ENCODE measurements around the gene CHCHD10.

DNA sequence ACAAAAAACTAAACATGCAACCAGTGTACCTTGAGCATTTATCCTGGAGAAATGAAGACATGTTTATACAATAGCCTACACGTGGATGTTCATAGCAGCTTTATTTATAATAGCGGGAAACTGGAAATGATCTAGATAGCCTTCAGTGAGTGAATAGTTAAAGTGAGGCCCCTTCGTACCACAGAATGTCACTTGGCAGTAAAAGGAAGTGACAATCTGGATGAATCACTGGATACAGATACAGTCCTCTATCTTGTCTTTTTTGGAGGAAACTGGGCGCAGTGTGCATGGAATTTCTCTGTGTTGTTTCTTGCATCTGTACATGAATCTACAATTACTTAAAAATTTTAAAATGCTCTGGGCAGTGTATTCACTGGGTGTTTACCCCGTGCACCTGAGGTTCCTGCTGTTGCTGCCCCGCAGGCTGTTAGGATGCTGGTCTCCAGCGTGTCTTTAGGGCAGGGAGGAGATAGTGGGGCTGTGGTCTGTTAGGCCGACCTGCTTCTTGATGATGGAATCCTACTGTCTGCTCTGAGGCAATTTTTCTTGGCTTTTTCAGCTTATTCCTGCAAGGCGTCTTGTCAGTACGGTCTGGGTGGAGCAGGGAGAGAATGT, 47.9 kb upstream of the CHCHD10 start:
- TF ChIP-seq, protein P1, sequence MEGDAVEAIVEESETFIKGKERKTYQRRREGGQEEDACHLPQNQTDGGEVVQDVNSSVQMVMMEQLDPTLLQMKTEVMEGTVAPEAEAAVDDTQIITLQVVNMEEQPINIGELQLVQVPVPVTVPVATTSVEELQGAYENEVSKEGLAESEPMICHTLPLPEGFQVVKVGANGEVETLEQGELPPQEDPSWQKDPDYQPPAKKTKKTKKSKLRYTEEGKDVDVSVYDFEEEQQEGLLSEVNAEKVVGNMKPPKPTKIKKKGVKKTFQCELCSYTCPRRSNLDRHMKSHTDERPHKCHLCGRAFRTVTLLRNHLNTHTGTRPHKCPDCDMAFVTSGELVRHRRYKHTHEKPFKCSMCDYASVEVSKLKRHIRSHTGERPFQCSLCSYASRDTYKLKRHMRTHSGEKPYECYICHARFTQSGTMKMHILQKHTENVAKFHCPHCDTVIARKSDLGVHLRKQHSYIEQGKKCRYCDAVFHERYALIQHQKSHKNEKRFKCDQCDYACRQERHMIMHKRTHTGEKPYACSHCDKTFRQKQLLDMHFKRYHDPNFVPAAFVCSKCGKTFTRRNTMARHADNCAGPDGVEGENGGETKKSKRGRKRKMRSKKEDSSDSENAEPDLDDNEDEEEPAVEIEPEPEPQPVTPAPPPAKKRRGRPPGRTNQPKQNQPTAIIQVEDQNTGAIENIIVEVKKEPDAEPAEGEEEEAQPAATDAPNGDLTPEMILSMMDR (CRISPR knock-in tag; IDR thresholded peaks at IDR 0.05), result no peak
- no peak for TF ChIP-seq NFKB2 (CRISPR knock-in tag; IDR thresholded peaks at IDR 0.05; ENCODE audit: borderline replicate concordance)
